ENCODE data around the gene KATNIP.

The KATNIP gene

GRCh38 chr16:27549746-27550581 is at the start of gene KATNIP, which contains the start of gene GTF3C1:
Gene KATNIP, plus strand, starts transcription at chr16:27550144. Its CDS starts 27 bp downstream, at chr16:27550171.
Gene GTF3C1, minus strand, starts transcription at chr16:27549913. Its CDS starts 23 bp downstream, at chr16:27549890.
- Histone ChIP-seq H3K27me3 (no peaks in the 10 kb centered on the region), H3K9me3 (no peaks in the 10 kb centered on the region), H3K4me2 (peak within 1 kb of the TSS; percentile 98), H3K36me3 (peaks cover 19% of the 10 kb centered on the region), H4K20me1 (peaks cover 43% of the 10 kb centered on the region), H3K4me1 (peaks cover 33% of the 10 kb centered on the region), H3K27ac (peak within 1 kb of the TSS; percentile 56), H3K4me3 (peak within 1 kb of the TSS; percentile 80), H3K9ac (peak within 1 kb of the TSS; percentile 82)
- TF ChIP-seq Cebpa-rat (IDR thresholded peaks at IDR 0.05), result no peak

- H3K36me3 ChIP-seq, result peaks cover 98% of the 10 kb centered on the region
- no peak overlapping the region for H3K9ac ChIP-seq
- H3K9me3 ChIP-seq, result no peaks in the 10 kb centered on the region
These were observed 49.1 kb upstream of the KATNIP start for GRCh38 chr16:27500801-27501200.

GRCh38 chr16:27503662-27504061 is 46.3 kb upstream of the KATNIP start:
- no peak overlapping the region for H3K4me2 ChIP-seq
- no peaks in the 10 kb centered on the region for H4K20me1 ChIP-seq
- H3K36me3 ChIP-seq, result peaks cover 98% of the 10 kb centered on the region
- no peak overlapping the region for H3K27ac ChIP-seq
- TF ChIP-seq Cebpa-rat (IDR thresholded peaks at IDR 0.05), result no peak
- no peak overlapping the region for H3K4me3 ChIP-seq
- no peaks in the 10 kb centered on the region for H3K4me1 ChIP-seq
- no peaks in the 10 kb centered on the region for H3K9me3 ChIP-seq
- no peak overlapping the region for H3K9ac ChIP-seq
- H3K27me3 ChIP-seq, result no peaks in the 10 kb centered on the region

More at GRCh38 chr16:27500801-27501200, 49.1 kb upstream of the KATNIP start:
- H3K27me3 ChIP-seq, result no peaks in the 10 kb centered on the region
- H4K20me1 ChIP-seq, result no peaks in the 10 kb centered on the region
- H3K4me3 ChIP-seq, result no peak overlapping the region
- TF ChIP-seq Cebpa-rat (IDR thresholded peaks at IDR 0.05), result no peak
- no peaks in the 10 kb centered on the region for H3K4me1 ChIP-seq
- H3K4me2 ChIP-seq, result no peak overlapping the region
- no peak overlapping the region for H3K27ac ChIP-seq

GRCh38 chr16:27505297-27506236 is 44.4 kb upstream of the KATNIP start:
- peak; percentile 72 for TF ChIP-seq Cebpa-rat (IDR thresholded peaks at IDR 0.05)
- peaks cover 100% of the 10 kb centered on the region for H3K36me3 ChIP-seq
- no peaks in the 10 kb centered on the region for H3K27me3 ChIP-seq
- H3K4me2 ChIP-seq, result no peak overlapping the region
- no peaks in the 10 kb centered on the region for H3K9me3 ChIP-seq
- no peaks in the 10 kb centered on the region for H3K4me1 ChIP-seq
- no peak overlapping the region for H3K27ac ChIP-seq
- no peak overlapping the region for H3K4me3 ChIP-seq
- no peak overlapping the region for H3K9ac ChIP-seq
- H4K20me1 ChIP-seq, result no peaks in the 10 kb centered on the region

- Histone ChIP-seq H3K36me3 (peaks cover 100% of the 10 kb centered on the region), H4K20me1 (no peaks in the 10 kb centered on the region), H3K9ac (no peak overlapping the region), H3K27me3 (no peaks in the 10 kb centered on the region), H3K4me1 (no peaks in the 10 kb centered on the region), H3K4me2 (no peak overlapping the region), H3K9me3 (no peaks in the 10 kb centered on the region), H3K4me3 (no peak overlapping the region), H3K27ac (no peak overlapping the region)
- TF ChIP-seq Cebpa-rat (IDR thresholded peaks at IDR 0.05), result no peak
These were observed 43.2 kb upstream of the KATNIP start for GRCh38 chr16:27506771-27507170.

- no peaks in the 10 kb centered on the region for H3K4me1 ChIP-seq
- H3K27ac ChIP-seq, result no peak overlapping the region
- TF ChIP-seq Cebpa-rat (IDR thresholded peaks at IDR 0.05), result no peak
- H3K27me3 ChIP-seq, result no peaks in the 10 kb centered on the region
- no peak overlapping the region for H3K4me3 ChIP-seq
- H3K36me3 ChIP-seq, result peaks cover 100% of the 10 kb centered on the region
- H4K20me1 ChIP-seq, result peaks cover 9% of the 10 kb centered on the region; the same call in 1 of the 2 replicates
- H3K4me2 ChIP-seq, result no peak overlapping the region
- H3K9ac ChIP-seq, result no peak overlapping the region
- H3K9me3 ChIP-seq, result no peaks in the 10 kb centered on the region
These were observed 41.5 kb upstream of the KATNIP start for GRCh38 chr16:27508476-27508875.

GRCh38 chr16:27511657-27512448 is 38.1 kb upstream of the KATNIP start:
- TF ChIP-seq Cebpa-rat (IDR thresholded peaks at IDR 0.05), result no peak
- Histone ChIP-seq H3K27ac (no peak overlapping the region), H3K4me1 (no peaks in the 10 kb centered on the region), H3K9me3 (no peaks in the 10 kb centered on the region), H3K9ac (no peak overlapping the region), H4K20me1 (peaks cover 28% of the 10 kb centered on the region; the same call in 1 of the 2 replicates), H3K36me3 (peaks cover 100% of the 10 kb centered on the region), H3K4me2 (no peak overlapping the region), H3K27me3 (no peaks in the 10 kb centered on the region), H3K4me3 (no peak overlapping the region)

- Histone ChIP-seq H3K4me3 (no peak overlapping the region), H3K27ac (no peak overlapping the region), H3K9me3 (no peaks in the 10 kb centered on the region), H3K36me3 (peaks cover 100% of the 10 kb centered on the region), H3K4me2 (no peak overlapping the region), H3K27me3 (no peaks in the 10 kb centered on the region), H3K4me1 (no peaks in the 10 kb centered on the region), H3K9ac (no peak overlapping the region), H4K20me1 (peaks cover 30% of the 10 kb centered on the region; the same call in 1 of the 2 replicates)
- no peak for TF ChIP-seq Cebpa-rat (IDR thresholded peaks at IDR 0.05)
These were observed 35.1 kb upstream of the KATNIP start for GRCh38 chr16:27514806-27515205.

- Histone ChIP-seq H3K9ac (no peak overlapping the region), H3K4me1 (no peaks in the 10 kb centered on the region), H3K4me2 (no peak overlapping the region), H3K27me3 (no peaks in the 10 kb centered on the region), H4K20me1 (peaks cover 30% of the 10 kb centered on the region; the same call in 1 of the 2 replicates), H3K9me3 (no peaks in the 10 kb centered on the region), H3K27ac (no peak overlapping the region), H3K36me3 (peaks cover 97% of the 10 kb centered on the region), H3K4me3 (no peak overlapping the region)
- no peak for TF ChIP-seq Cebpa-rat (IDR thresholded peaks at IDR 0.05)
These were observed 34.0 kb upstream of the KATNIP start for GRCh38 chr16:27515874-27516353.

All from BLaER1 (cell line).